Fibroblast of lung (primary cell): Measurements from ENCODE around the gene FKBP1A.

Source experiments
- CTCF ChIP-seq, 2 donors: IDR thresholded peaks in 1 of 2; conservative IDR thresholded peaks in 1 of 2; 1 replicate in 1 of 2; 2 replicates in 1 of 2; pipeline ENCODE4 v1.5.1; 2011 to 2012; ENCODE audit warnings: low read length in 2 of 2, control low read depth in 1 of 2, inconsistent platforms in 1 of 2, low read depth in 1 of 2, mild to moderate bottlenecking in 1 of 2
- EZH2 ChIP-seq: IDR thresholded peaks from 2 replicates; pipeline ENCODE4 v1.5.1; 2012; ENCODE audit warnings: low read length, control low read depth, mild to moderate bottlenecking; ENCODE audit errors: missing control alignments

DNA sequence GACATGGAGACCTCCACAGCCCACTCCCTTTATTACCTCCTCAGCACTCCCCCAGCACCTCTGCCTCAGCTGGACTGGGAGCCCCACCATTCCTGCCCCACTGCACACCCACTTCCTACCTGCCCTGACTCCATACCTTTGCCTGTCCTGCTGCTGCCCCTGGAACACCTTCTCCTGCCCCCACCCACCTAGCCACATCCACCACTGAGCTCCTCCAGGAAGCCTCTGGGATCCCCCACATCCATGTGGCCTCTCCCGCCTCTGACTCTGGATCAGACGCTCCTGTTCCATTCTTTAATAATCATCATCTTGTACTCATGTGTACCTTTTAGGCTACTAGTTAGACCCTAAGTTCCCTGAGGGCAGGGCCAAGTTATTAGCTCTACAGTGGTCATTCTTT lies 61.8 kb downstream of the FKBP1A start:
- TF ChIP-seq CTCF (conservative IDR thresholded peaks at IDR 0.05 in 1 of 2, IDR thresholded peaks at IDR 0.05 in 1 of 2; ENCODE audit: low read depth in 1 of 2, low read length in 2 of 2), result no peak
- no peak for TF ChIP-seq EZH2
